ENCODE results near the gene KMT2A. TPM values are rescaled to one million over a fixed set of nuclear protein-coding genes. Genes with fewer than 3 reads are reported as not detected.
"Not testable (repeated sequence)": the region's sequence is repeated elsewhere in the genome, so short reads cannot be mapped to it uniquely, and the experiment has no call there.

Gene KMT2A
- total RNA-seq, 4 donors from 2014 or later, result 61.8 to 150 (median 80.1) TPM

DNA sequence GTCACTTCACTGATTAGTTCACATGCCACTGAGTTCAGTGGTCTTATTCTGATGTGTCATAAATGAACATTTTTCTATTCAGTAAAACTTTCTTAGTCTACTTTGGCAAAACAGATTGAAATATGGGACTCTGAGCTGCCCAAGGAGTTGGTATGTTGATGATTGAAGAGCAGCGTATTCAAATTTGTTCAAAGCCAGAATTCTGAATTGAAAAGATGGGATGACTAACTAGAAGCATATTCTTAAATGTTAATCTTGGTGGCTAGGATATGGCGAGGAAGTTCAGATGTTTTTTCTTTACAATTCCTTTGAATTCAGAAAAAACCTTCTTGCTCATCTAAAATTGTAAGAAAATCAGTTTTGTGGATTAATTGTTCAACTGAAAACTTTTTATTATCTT is 34.7 kb downstream of the KMT2A start:
- peaks cover 29% of the 10 kb centered on the region for H3K36me3 ChIP-seq
- WGBS, result 94% methylated on average over 2 of the region's 2 CpGs
- no peak overlapping the region for H3K27ac ChIP-seq
- no peaks in the 10 kb centered on the region for H3K27me3 ChIP-seq
- DNase-seq (ENCODE audit: low spot score in 2 of 2), result no peak
- no peak overlapping the region for H3K4me3 ChIP-seq
- H3K4me1 ChIP-seq, result no peaks in the 10 kb centered on the region
- H3K9me3 ChIP-seq, result no peaks in the 10 kb centered on the region
- TF ChIP-seq POLR2A (IDR thresholded peaks at IDR 0.05) (no peak), EP300 (IDR thresholded peaks at IDR 0.05) (no peak), CTCF (IDR thresholded peaks at IDR 0.05) (no peak), POLR2AphosphoS5 (IDR thresholded peaks at IDR 0.05) (no peak)

DNA sequence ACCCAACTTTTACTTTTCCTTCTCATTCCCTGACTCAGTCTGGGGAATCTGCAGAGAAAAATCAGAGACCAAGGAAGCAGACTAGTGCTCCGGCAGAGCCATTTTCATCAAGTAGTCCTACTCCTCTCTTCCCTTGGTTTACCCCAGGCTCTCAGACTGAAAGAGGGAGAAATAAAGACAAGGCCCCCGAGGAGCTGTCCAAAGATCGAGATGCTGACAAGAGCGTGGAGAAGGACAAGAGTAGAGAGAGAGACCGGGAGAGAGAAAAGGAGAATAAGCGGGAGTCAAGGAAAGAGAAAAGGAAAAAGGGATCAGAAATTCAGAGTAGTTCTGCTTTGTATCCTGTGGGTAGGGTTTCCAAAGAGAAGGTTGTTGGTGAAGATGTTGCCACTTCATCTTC is 37.2 kb downstream of the KMT2A start:
- TF ChIP-seq CTCF (IDR thresholded peaks at IDR 0.05) (no peak), POLR2A (IDR thresholded peaks at IDR 0.05) (no peak), POLR2AphosphoS5 (IDR thresholded peaks at IDR 0.05) (no peak), EP300 (IDR thresholded peaks at IDR 0.05) (no peak)
- Histone ChIP-seq H3K4me3 (no peak overlapping the region), H3K36me3 (peaks cover 47% of the 10 kb centered on the region), H3K4me1 (no peaks in the 10 kb centered on the region), H3K27me3 (no peaks in the 10 kb centered on the region), H3K9me3 (no peaks in the 10 kb centered on the region), H3K27ac (no peak overlapping the region)
- DNase-seq (ENCODE audit: low spot score in 2 of 2), result no peak
- 95% methylated on average over 6 of the region's 6 CpGs for WGBS

- H3K27me3 ChIP-seq, result no peaks in the 10 kb centered on the region
- H3K9me3 ChIP-seq, result no peaks in the 10 kb centered on the region
- TF ChIP-seq POLR2A (IDR thresholded peaks at IDR 0.05) (no peak), POLR2AphosphoS5 (IDR thresholded peaks at IDR 0.05) (no peak), EP300 (IDR thresholded peaks at IDR 0.05) (no peak), CTCF (IDR thresholded peaks at IDR 0.05) (no peak)
- no peak overlapping the region for H3K27ac ChIP-seq
- no peaks in the 10 kb centered on the region for H3K4me1 ChIP-seq
- peaks cover 73% of the 10 kb centered on the region for H3K36me3 ChIP-seq
- H3K4me3 ChIP-seq, result no peak overlapping the region
- DNase-seq (ENCODE audit: low spot score in 2 of 2), result no peak
- WGBS, result 68% methylated on average over 7 of the region's 7 CpGs
Observed at GRCh38 chr11:118476676-118477075, 40.4 kb downstream of the KMT2A start.

DNA sequence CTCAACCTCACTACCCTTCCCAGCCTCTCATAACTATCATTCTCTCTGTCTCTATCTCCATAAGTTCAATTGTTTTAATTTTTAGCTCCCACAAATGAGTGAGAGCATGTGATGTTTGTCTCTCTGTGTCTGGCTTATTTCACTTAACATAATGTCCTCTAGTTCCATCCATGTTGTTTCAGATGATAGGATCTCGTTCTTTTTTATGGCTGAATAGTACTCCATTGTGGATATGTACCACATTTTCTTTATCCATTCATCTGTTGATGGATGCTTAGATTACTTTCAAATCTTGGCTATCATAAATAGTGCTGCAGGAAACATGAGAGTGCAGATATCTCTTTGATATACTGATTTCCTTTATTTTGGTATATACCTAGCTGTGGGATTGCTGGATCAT is 44.9 kb downstream of the KMT2A start:
- not testable (repeated sequence) for H3K27me3 ChIP-seq; H3K9me3 ChIP-seq; H3K4me3 ChIP-seq; H3K27ac ChIP-seq; DNase-seq (ENCODE audit: low spot score in 2 of 2); H3K4me1 ChIP-seq
- whole genome bisulfite sequencing, result 93% methylated on average over 1 of the region's 1 CpG
- peaks cover 86% of the 10 kb centered on the region for H3K36me3 ChIP-seq

- Histone ChIP-seq H3K27ac (no peak overlapping the region), H3K4me3 (no peak overlapping the region), H3K27me3 (no peaks in the 10 kb centered on the region), H3K36me3 (peaks cover 67% of the 10 kb centered on the region), H3K4me1 (no peaks in the 10 kb centered on the region), H3K9me3 (no peaks in the 10 kb centered on the region)
- DNase-seq (ENCODE audit: low spot score in 2 of 2), result no peak
- WGBS, result 95% methylated on average over 3 of the region's 3 CpGs
- TF ChIP-seq CTCF (IDR thresholded peaks at IDR 0.05) (no peak), POLR2A (IDR thresholded peaks at IDR 0.05) (no peak), EP300 (IDR thresholded peaks at IDR 0.05) (no peak), POLR2AphosphoS5 (IDR thresholded peaks at IDR 0.05) (no peak)
Observed at GRCh38 chr11:118484405-118484804, 48.1 kb downstream of the KMT2A start.

DNA sequence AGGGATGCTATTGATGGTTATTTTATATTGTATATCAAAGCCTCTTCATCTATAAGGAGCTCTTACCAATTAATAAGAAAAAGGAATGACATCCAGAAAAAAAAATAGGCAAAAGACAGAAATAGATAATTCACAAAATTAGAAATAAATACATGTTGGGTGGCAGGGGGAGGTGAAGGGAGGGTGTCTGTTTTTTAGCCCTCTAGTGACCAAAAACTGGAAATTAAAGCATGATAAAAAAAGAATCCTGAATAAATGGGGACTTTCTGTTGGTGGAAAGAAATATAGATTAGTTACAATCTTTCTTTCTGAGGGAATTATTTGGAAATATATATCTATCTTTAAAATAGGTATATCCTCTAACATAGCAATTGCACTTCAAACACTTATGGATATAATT is 49.0 kb downstream of the KMT2A start:
- H3K36me3 ChIP-seq, result peaks cover 67% of the 10 kb centered on the region
- no peak for TF ChIP-seq POLR2A (IDR thresholded peaks at IDR 0.05)
- TF ChIP-seq EP300 (IDR thresholded peaks at IDR 0.05), result no peak
- no peak for TF ChIP-seq POLR2AphosphoS5 (IDR thresholded peaks at IDR 0.05)
- no peak for TF ChIP-seq CTCF (IDR thresholded peaks at IDR 0.05)
- no peak overlapping the region for H3K27ac ChIP-seq
- no peak overlapping the region for H3K4me3 ChIP-seq
- H3K9me3 ChIP-seq, result no peaks in the 10 kb centered on the region
- H3K27me3 ChIP-seq, result no peaks in the 10 kb centered on the region
- no peak for DNase-seq (ENCODE audit: low spot score in 2 of 2)
- no peaks in the 10 kb centered on the region for H3K4me1 ChIP-seq

All from suprapubic skin (tissue), 4 donors.